HepG2 (cell line): ENCODE data around the gene EFNA2. TPM values are rescaled to one million over a fixed set of nuclear protein-coding genes. Genes with fewer than 3 reads are reported as not detected.
A peak's percentile ranks its signal among the peaks of the same experiment; 100 is the strongest.

Experiments
- CEBPB ChIP-seq: IDR thresholded peaks from 2 replicates; pipeline ENCODE4 v1.6.1; 2011; ENCODE audit warnings: low read depth, low read length, improper control_type of control experiment, borderline replicate concordance
- DPF2 ChIP-seq: sonication (generic); formaldehyde crosslinking; IDR thresholded peaks from 2 replicates; pipeline ENCODE4 v1.4.0; 2020; ENCODE audit warnings: mild to moderate bottlenecking, low read depth, missing genetic modification reagents, borderline replicate concordance
- GABPA ChIP-seq, 2 experiments: IDR thresholded peaks; 2 replicates each; pipeline ENCODE4 v1.6.1; 2011 to 2016; ENCODE audit warnings: low read depth in 2 of 2, low read length in 1 of 2, missing biosample characterization in 1 of 2, missing genetic modification characterization in 1 of 2
- IKZF4 ChIP-seq: sonication (generic); formaldehyde crosslinking; IDR thresholded peaks from 2 replicates; pipeline ENCODE4 v1.5.1; 2020; ENCODE audit warnings: borderline replicate concordance, mild to moderate bottlenecking, low read depth, missing genetic modification reagents; ENCODE audit errors: not compliant biosample characterization
- JUNB ChIP-seq: sonication (generic); formaldehyde crosslinking; IDR thresholded peaks from 2 replicates; pipeline ENCODE4 v1.8.0; 2022; ENCODE audit warnings: missing genetic modification reagents, mild to moderate bottlenecking, borderline replicate concordance
- KAT8 ChIP-seq: IDR thresholded peaks from 2 replicates; pipeline ENCODE4 v1.6.1; 2016; ENCODE audit warnings: missing genetic modification reagents, missing compliant biosample characterization
- KDM5B ChIP-seq: sonication (generic); formaldehyde crosslinking; IDR thresholded peaks from 2 replicates; pipeline ENCODE4 v1.4.0; 2020; ENCODE audit warnings: missing genetic modification reagents, mild to moderate bottlenecking, borderline replicate concordance
- KLF16 ChIP-seq, 2 experiments: sonication (generic) in 1 of 2; formaldehyde crosslinking in 1 of 2; IDR thresholded peaks; 2 replicates each; pipeline versions ENCODE4 v1.6.1 to v1.8.0; 2016 to 2023; ENCODE audit warnings: missing genetic modification reagents in 2 of 2, missing compliant biosample characterization in 1 of 2
- MTA3 ChIP-seq: sonication (generic); formaldehyde crosslinking; IDR thresholded peaks from 2 replicates; pipeline ENCODE4 v1.4.0; 2020; ENCODE audit warnings: missing genetic modification reagents
- SPEN ChIP-seq: sonication (generic); formaldehyde crosslinking; IDR thresholded peaks from 2 replicates; pipeline ENCODE4 v1.5.1; 2020; ENCODE audit warnings: low read depth, mild to moderate bottlenecking, missing genetic modification reagents
- ZFP82 ChIP-seq: sonication (generic); formaldehyde crosslinking; IDR thresholded peaks from 2 replicates; pipeline ENCODE4 v1.5.1; 2020; ENCODE audit warnings: mild to moderate bottlenecking, missing genetic modification reagents, borderline replicate concordance
- ZNF20 ChIP-seq: sonication (generic); formaldehyde crosslinking; IDR thresholded peaks from 2 replicates; pipeline ENCODE4 v1.4.0; 2020; ENCODE audit warnings: mild to moderate bottlenecking, moderate library complexity, missing genetic modification reagents
- ZNF383 ChIP-seq: sonication (generic); formaldehyde crosslinking; IDR thresholded peaks from 2 replicates; pipeline ENCODE4 v1.4.0; 2020; ENCODE audit warnings: missing genetic modification reagents, mild to moderate bottlenecking, borderline replicate concordance
- ZNF446 ChIP-seq: sonication (generic); formaldehyde crosslinking; IDR thresholded peaks from 2 replicates; pipeline ENCODE4 v1.5.0; 2020; ENCODE audit warnings: mild to moderate bottlenecking, missing genetic modification reagents
- ZNF839 ChIP-seq: sonication (generic); formaldehyde crosslinking; IDR thresholded peaks from 2 replicates; pipeline ENCODE4 v1.4.0; 2020; ENCODE audit warnings: missing genetic modification reagents, mild to moderate bottlenecking, borderline replicate concordance
- polyA plus RNA-seq, 8 experiments: library from polyadenylated mRNA; depleted of rRNA in 3 of 8; stranded (reverse) in 7 of 8; unstranded in 1 of 8; fragments of >200 nt; fragmentation: Illumina TruSeq in 4 of 8; extraction: Trizol in 4 of 8; gene quantifications; 2 replicates each; pipeline versions ENCODE4 v1.2.1 to v1.2.3, GENCODE V29; 2011 to 2016; ENCODE audit warnings: low read depth in 4 of 8, missing spikeins in 1 of 8, mixed read lengths in 1 of 8; ENCODE audit not compliant: insufficient read depth in 1 of 8
- total RNA-seq, 5 experiments: library from RNA; depleted of rRNA; stranded (reverse); fragments of >200 nt; fragmentation: Illumina TruSeq; extraction: Trizol; gene quantifications; 2 replicates each; pipeline ENCODE4 v1.2.3, GENCODE V29; 2016; ENCODE audit warnings: low read depth in 1 of 5
- TF ChIP-seq, protein P1 (sequence below): IDR thresholded peaks from 2 replicates; pipeline ENCODE4 v1.6.1; 2016; ENCODE audit warnings: low read depth, borderline replicate concordance
- TF ChIP-seq, protein P2 (sequence below): sonication (generic); formaldehyde crosslinking; IDR thresholded peaks from 2 replicates; pipeline ENCODE4 v1.4.0; 2020; ENCODE audit warnings: mild to moderate bottlenecking, low read depth, missing genetic modification reagents
- TF ChIP-seq, protein P3 (sequence below): sonication (generic); formaldehyde crosslinking; IDR thresholded peaks from 2 replicates; pipeline ENCODE4 v1.4.0; 2020; ENCODE audit warnings: missing genetic modification reagents; ENCODE audit errors: not compliant biosample characterization
- TF ChIP-seq, protein P4 (sequence below): sonication (generic); formaldehyde crosslinking; conservative IDR thresholded peaks from 2 replicates; pipeline ENCODE4 v1.4.0; 2020; ENCODE audit warnings: missing genetic modification reagents
- TF ChIP-seq, protein P5 (sequence below): sonication (generic); formaldehyde crosslinking; IDR thresholded peaks from 2 replicates; pipeline ENCODE4 v1.4.0; 2020; ENCODE audit warnings: missing genetic modification reagents, mild to moderate bottlenecking, borderline replicate concordance

EFNA2 gene
- total and polyA plus RNA-seq, 2 of the 13 experiments (the other 11 are each of a cell fraction or from before 2014, with no cell fraction given): 6.0 to 9.9 TPM

DNA sequence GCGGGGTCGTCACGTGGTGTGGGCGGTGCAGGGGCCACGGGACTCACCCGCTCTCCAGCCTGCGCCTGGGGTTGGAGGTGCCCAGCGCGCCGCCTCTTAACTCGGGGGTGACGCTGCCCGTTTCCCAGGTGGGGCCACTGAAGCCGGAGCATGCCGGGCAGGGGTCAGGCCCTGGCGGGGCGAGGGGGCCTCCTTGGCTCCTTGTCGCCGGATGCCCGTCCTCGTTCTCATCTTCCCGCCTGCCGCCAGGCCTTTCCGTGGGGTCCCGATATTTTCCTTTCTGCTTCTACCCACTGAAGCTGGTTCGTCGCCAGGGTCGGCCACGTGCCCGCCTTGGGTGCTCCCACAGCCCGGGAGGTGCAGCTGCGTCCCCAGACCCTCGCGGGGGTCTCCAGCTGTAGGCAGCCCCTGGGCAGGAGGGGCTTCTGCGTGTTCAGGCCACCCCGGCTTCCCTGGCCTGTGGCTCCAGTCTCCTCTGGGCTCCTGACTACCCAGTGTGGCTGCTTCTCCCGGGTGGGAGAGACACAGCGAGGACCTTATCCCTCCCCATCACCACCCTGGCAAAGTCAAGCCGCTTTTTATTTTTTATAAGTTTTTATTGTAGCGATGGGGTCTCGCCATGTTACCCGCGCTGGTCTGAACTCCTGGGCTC lies 9.6 kb upstream of the EFNA2 start (continued):
- TF ChIP-seq GABPA (IDR thresholded peaks at IDR 0.05; ENCODE audit: low read depth, low read length) (no peak), GABPA (CRISPR knock-in tag; IDR thresholded peaks at IDR 0.05; ENCODE audit: low read depth) (peak; percentile 2; the same call in 1 of the 2 replicates), KDM5B (CRISPR knock-in tag) (peak; percentile 6; the same call in 1 of the 2 replicates), DPF2 (peak; percentile 24; the same call in 1 of the 2 replicates), ZNF446 (no peak), ZNF20 (CRISPR knock-in tag) (no peak), JUNB (CRISPR knock-in tag) (no peak), ZNF383 (CRISPR knock-in tag) (no peak), KLF16 (CRISPR knock-in tag; IDR thresholded peaks at IDR 0.05) (no peak; a peak in 1 of 4 replicates), ZFP82 (CRISPR knock-in tag) (0 out of 2 replicates have a peak, but pooled peaks have one; percentile 52), ZNF839 (CRISPR knock-in tag) (no peak), KAT8 (CRISPR knock-in tag) (0 out of 2 replicates have a peak, but pooled peaks have one; percentile 10), CEBPB (no peak), MTA3 (no peak), IKZF4 (CRISPR knock-in tag) (peak; percentile 9), SPEN (peak; percentile 2; the same call in 1 of the 2 replicates)
- TF ChIP-seq, protein P1, sequence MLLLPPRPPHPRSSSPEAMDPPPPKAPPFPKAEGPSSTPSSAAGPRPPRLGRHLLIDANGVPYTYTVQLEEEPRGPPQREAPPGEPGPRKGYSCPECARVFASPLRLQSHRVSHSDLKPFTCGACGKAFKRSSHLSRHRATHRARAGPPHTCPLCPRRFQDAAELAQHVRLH (CRISPR knock-in tag): peak; percentile 74; the same call in 1 of the 2 replicates
- TF ChIP-seq, protein P2, sequence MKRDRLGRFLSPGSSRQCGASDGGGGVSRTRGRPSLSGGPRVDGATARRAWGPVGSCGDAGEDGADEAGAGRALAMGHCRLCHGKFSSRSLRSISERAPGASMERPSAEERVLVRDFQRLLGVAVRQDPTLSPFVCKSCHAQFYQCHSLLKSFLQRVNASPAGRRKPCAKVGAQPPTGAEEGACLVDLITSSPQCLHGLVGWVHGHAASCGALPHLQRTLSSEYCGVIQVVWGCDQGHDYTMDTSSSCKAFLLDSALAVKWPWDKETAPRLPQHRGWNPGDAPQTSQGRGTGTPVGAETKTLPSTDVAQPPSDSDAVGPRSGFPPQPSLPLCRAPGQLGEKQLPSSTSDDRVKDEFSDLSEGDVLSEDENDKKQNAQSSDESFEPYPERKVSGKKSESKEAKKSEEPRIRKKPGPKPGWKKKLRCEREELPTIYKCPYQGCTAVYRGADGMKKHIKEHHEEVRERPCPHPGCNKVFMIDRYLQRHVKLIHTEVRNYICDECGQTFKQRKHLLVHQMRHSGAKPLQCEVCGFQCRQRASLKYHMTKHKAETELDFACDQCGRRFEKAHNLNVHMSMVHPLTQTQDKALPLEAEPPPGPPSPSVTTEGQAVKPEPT (CRISPR knock-in tag): no peak
- TF ChIP-seq, protein P3, sequence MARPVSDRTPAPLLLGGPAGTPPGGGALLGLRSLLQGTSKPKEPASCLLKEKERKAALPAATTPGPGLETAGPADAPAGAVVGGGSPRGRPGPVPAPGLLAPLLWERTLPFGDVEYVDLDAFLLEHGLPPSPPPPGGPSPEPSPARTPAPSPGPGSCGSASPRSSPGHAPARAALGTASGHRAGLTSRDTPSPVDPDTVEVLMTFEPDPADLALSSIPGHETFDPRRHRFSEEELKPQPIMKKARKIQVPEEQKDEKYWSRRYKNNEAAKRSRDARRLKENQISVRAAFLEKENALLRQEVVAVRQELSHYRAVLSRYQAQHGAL (CRISPR knock-in tag): no peak
- TF ChIP-seq, protein P4, sequence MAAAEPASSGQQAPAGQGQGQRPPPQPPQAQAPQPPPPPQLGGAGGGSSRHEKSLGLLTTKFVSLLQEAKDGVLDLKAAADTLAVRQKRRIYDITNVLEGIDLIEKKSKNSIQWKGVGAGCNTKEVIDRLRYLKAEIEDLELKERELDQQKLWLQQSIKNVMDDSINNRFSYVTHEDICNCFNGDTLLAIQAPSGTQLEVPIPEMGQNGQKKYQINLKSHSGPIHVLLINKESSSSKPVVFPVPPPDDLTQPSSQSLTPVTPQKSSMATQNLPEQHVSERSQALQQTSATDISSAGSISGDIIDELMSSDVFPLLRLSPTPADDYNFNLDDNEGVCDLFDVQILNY: no peak
- TF ChIP-seq, protein P5, sequence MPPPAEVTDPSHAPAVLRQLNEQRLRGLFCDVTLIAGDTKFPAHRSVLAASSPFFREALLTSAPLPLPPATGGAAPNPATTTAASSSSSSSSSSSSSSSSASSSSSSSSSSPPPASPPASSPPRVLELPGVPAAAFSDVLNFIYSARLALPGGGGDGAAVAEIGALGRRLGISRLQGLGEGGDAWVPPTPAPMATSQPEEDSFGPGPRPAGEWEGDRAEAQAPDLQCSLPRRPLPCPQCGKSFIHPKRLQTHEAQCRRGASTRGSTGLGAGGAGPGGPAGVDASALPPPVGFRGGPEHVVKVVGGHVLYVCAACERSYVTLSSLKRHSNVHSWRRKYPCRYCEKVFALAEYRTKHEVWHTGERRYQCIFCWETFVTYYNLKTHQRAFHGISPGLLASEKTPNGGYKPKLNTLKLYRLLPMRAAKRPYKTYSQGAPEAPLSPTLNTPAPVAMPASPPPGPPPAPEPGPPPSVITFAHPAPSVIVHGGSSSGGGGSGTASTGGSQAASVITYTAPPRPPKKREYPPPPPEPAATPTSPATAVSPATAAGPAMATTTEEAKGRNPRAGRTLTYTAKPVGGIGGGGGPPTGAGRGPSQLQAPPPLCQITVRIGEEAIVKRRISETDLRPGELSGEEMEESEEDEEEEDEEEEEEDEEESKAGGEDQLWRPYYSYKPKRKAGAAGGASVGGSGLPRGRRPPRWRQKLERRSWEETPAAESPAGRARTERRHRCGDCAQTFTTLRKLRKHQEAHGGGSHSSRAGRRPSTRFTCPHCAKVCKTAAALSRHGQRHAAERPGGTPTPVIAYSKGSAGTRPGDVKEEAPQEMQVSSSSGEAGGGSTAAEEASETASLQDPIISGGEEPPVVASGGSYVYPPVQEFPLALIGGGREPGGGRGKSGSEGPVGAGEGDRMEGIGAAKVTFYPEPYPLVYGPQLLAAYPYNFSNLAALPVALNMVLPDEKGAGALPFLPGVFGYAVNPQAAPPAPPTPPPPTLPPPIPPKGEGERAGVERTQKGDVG: peak; percentile 51; the same call in 1 of the 2 replicates
